MM.1S (cell line): ENCODE data around the gene FBXO38.

Experiments
- DNase-seq: peaks from one replicate; pipeline ENCODE4 v3.0.0-alpha.2; 2015
- H2AFZ ChIP-seq: fragments of 300-600 bp; sonication (generic); 2 replicates; pipeline ENCODE4 v1.6.0; 2016; ENCODE audit warnings: antibody characterized with exemption, low read length
- H3F3A ChIP-seq: fragments of 300-600 bp; sonication (generic); 2 replicates; pipeline ENCODE4 v1.6.1; 2016; ENCODE audit warnings: mild to moderate bottlenecking, antibody characterized with exemption, low read length, moderate library complexity, mixed read lengths; ENCODE audit not compliant: insufficient read depth
- H3K27ac ChIP-seq: fragments of 300-600 bp; sonication (generic); 2 replicates; pipeline ENCODE4 v1.5.1; 2016; ENCODE audit warnings: mild to moderate bottlenecking, low read length
- H3K27me3 ChIP-seq: fragments of 300-600 bp; sonication (generic); replicated peaks from 2 replicates; pipeline ENCODE4 v1.6.0; 2016; ENCODE audit warnings: low read length; ENCODE audit not compliant: insufficient read depth
- H3K36me3 ChIP-seq: fragments of 300-600 bp; sonication (generic); replicated peaks from 2 replicates; pipeline ENCODE4 v1.6.1; 2016; ENCODE audit warnings: mild to moderate bottlenecking, low read length, mixed read lengths; ENCODE audit not compliant: insufficient read depth
- H3K4me1 ChIP-seq: fragments of 300-600 bp; sonication (generic); 2 replicates; pipeline ENCODE4 v1.6.1; 2016; ENCODE audit warnings: low read length, mixed read lengths
- H3K4me2 ChIP-seq: fragments of 300-600 bp; sonication (generic); 2 replicates; pipeline ENCODE4 v1.6.0; 2016; ENCODE audit warnings: low read depth, low read length
- H3K4me3 ChIP-seq: fragments of 300-600 bp; sonication (generic); 2 replicates; pipeline ENCODE4 v1.5.1; 2016; ENCODE audit warnings: low read length, mixed read lengths
- H3K79me2 ChIP-seq: fragments of 300-600 bp; sonication (generic); 2 replicates; pipeline ENCODE4 v1.6.1; 2016; ENCODE audit warnings: mixed run types, low read length, mixed read lengths
- H3K9ac ChIP-seq: fragments of 300-600 bp; sonication (generic); 2 replicates; pipeline ENCODE4 v1.6.1; 2016; ENCODE audit warnings: low read length, mixed read lengths
- H3K9me2 ChIP-seq: fragments of 300-600 bp; sonication (generic); replicated peaks from 2 replicates; pipeline ENCODE4 v1.6.1; 2016; ENCODE audit warnings: mild to moderate bottlenecking, low read length, mixed read lengths; ENCODE audit not compliant: insufficient read depth
- H3K9me3 ChIP-seq: fragments of 300-600 bp; sonication (generic); replicated peaks from 2 replicates; pipeline ENCODE4 v1.6.1; 2016; ENCODE audit warnings: mild to moderate bottlenecking, low read length, mixed read lengths; ENCODE audit not compliant: insufficient read depth
- H4K20me1 ChIP-seq: fragments of 300-600 bp; sonication (generic); 2 replicates; pipeline ENCODE4 v1.6.1; 2016; ENCODE audit warnings: mild to moderate bottlenecking, low read length, moderate library complexity, mixed read lengths; ENCODE audit not compliant: insufficient read depth
- EZH2 ChIP-seq: fragments of 300-600 bp; sonication (generic); optimal IDR thresholded peaks from 2 replicates; pipeline ENCODE3; 2017; ENCODE audit warnings: low read depth, mild to moderate bottlenecking, antibody characterized with exemption, low read length, mixed read lengths
- EZH2phosphoT487 ChIP-seq: fragments of 300-600 bp; sonication (generic); IDR thresholded peaks from 2 replicates; pipeline ENCODE4 v1.6.1; 2018; ENCODE audit warnings: antibody characterized with exemption, low read length
- TF ChIP-seq, protein P1 (sequence below): fragments of 300-600 bp; sonication (generic); IDR thresholded peaks from 2 replicates; pipeline ENCODE4 v1.5.1; 2016; ENCODE audit warnings: antibody characterized with exemption, low read length, mixed read lengths

Gene FBXO38

DNA sequence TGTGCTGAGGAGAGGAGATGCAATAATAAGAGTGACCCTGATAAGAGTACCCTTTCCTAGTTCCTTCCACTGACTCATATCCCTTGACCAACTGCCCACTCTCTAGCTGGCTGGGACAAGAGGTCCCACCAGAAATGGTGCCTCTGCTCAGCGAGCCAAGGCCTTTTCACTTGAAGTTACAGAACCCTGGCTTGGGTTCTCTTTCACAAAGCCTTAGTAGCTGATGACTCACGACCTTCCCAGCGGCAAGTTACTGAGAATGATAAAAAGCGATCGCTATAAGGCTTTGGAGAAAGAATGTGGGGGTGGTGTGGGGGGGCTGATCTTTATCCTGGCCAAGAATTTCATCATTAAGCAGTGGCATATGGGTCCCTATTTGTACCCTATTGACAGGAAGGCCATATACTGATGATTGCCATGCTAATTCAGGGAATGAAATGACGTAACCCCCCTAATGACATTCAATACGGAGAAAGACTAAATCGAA is 90.3 kb downstream of the FBXO38 start:
- DNase-seq = no peak
- Histone ChIP-seq H3K9me3 (no peaks in the 10 kb centered on the region), H3K36me3 (no peaks in the 10 kb centered on the region), H3K4me2 (no peak overlapping the region), H4K20me1 (no peaks in the 10 kb centered on the region), H3K4me1 (no peaks in the 10 kb centered on the region), H2AFZ (no peak overlapping the region), H3K9me2 (no peaks in the 10 kb centered on the region), H3K79me2 (no peaks in the 10 kb centered on the region), H3F3A (no peaks in the 10 kb centered on the region), H3K27me3 (no peaks in the 10 kb centered on the region), H3K27ac (no peak overlapping the region), H3K4me3 (no peak overlapping the region), H3K9ac (no peak overlapping the region)
- TF ChIP-seq EZH2phosphoT487 = no peak
- no peak for TF ChIP-seq EZH2
- TF ChIP-seq, protein P1, sequence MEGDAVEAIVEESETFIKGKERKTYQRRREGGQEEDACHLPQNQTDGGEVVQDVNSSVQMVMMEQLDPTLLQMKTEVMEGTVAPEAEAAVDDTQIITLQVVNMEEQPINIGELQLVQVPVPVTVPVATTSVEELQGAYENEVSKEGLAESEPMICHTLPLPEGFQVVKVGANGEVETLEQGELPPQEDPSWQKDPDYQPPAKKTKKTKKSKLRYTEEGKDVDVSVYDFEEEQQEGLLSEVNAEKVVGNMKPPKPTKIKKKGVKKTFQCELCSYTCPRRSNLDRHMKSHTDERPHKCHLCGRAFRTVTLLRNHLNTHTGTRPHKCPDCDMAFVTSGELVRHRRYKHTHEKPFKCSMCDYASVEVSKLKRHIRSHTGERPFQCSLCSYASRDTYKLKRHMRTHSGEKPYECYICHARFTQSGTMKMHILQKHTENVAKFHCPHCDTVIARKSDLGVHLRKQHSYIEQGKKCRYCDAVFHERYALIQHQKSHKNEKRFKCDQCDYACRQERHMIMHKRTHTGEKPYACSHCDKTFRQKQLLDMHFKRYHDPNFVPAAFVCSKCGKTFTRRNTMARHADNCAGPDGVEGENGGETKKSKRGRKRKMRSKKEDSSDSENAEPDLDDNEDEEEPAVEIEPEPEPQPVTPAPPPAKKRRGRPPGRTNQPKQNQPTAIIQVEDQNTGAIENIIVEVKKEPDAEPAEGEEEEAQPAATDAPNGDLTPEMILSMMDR = no peak

DNA sequence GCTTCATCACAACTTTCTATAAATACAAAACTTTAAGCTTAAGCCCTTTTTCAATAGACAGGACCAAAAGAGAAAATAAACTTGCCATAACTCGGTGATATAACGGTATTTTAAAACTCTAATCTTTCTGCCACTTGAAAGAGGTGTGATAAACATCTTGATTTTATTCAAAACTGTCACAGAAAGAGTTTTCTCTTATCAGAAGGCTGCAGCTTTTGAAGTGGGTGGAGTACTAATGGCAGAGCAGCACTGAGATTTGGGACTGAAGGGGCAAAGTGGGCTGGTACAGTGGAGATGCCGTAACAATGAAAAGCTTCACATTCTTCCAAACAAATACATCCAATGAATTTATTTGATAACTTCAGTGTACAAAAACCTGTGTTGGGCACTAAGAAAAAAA is 92.5 kb downstream of the FBXO38 start:
- Histone ChIP-seq H3K4me3 (no peak overlapping the region), H3K27me3 (no peaks in the 10 kb centered on the region), H3K79me2 (no peaks in the 10 kb centered on the region), H3K27ac (no peak overlapping the region), H3F3A (no peaks in the 10 kb centered on the region), H3K4me1 (no peaks in the 10 kb centered on the region), H3K9me3 (no peaks in the 10 kb centered on the region), H3K9ac (no peak overlapping the region), H3K36me3 (no peaks in the 10 kb centered on the region), H3K4me2 (no peak overlapping the region), H4K20me1 (no peaks in the 10 kb centered on the region), H2AFZ (no peak overlapping the region), H3K9me2 (no peaks in the 10 kb centered on the region)
- TF ChIP-seq, protein P1 = no peak
- TF ChIP-seq EZH2 = no peak
- TF ChIP-seq EZH2phosphoT487 = no peak
- DNase-seq = no peak

DNA sequence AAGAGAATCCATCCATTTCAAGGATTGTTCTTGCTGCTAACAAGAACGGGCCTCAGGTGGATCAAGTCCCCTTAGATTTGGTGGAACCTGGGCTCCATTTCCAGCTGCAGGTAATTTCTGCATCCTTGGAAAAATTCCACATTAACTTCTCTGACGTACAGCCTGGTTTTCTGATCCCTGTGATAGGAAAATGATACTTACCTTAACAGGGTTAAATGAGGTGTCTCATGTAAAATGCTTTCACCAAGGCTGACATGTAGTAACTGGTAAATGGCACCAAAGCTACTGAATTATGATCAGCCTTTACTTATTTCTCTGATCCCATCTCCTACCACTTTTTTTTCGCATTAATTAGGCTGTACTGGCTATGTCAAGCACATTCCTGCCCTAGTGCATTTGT is 93.7 kb downstream of the FBXO38 start:
- Histone ChIP-seq H3K9me3 (no peaks in the 10 kb centered on the region), H3K27me3 (no peaks in the 10 kb centered on the region), H3K27ac (no peak overlapping the region), H3K4me3 (no peak overlapping the region), H4K20me1 (no peaks in the 10 kb centered on the region), H3K4me2 (no peak overlapping the region), H3K9ac (no peak overlapping the region), H3F3A (no peaks in the 10 kb centered on the region), H3K4me1 (no peaks in the 10 kb centered on the region), H2AFZ (no peak overlapping the region), H3K36me3 (no peaks in the 10 kb centered on the region), H3K79me2 (no peaks in the 10 kb centered on the region), H3K9me2 (no peaks in the 10 kb centered on the region)
- TF ChIP-seq EZH2 (no peak), EZH2phosphoT487 (no peak)
- TF ChIP-seq, protein P1 = no peak
- DNase-seq = no peak
